Right lobe of liver (tissue), 6 donors: Measurements from ENCODE around the gene KCTD6. TPM values are rescaled to one million over a fixed set of nuclear protein-coding genes. Genes with fewer than 3 reads are reported as not detected.

Experiments used
- ATAC-seq, 4 donors: fragments of 200-7000 bp; cut with Tn5 transposase; one replicate each; pipeline ENCODE4 v1.9.1; 2020; ENCODE audit warnings: mild to moderate bottlenecking in 4 of 4, moderate library complexity in 4 of 4
- DNase-seq, 3 donors: peaks; one replicate each; pipeline ENCODE4 v3.0.0-alpha.2; 2020
- H3K27ac ChIP-seq, 3 donors: fragments of 200-600 bp; one replicate each; pipeline ENCODE4 v1.8.0; 2022
- H3K27me3 ChIP-seq, 2 donors: fragments of 200-600 bp; one replicate each; pipeline ENCODE4 v1.8.0; 2022
- H3K36me3 ChIP-seq, 4 donors: fragments of 200-600 bp; sonication (generic) in 1 of 4; one replicate each; pipeline versions ENCODE4 v1.5.1 to v1.8.0; 2017 to 2022; ENCODE audit warnings: control low read depth in 1 of 4
- H3K4me1 ChIP-seq, 4 donors: fragments of 200-600 bp; sonication (generic) in 1 of 4; one replicate each; pipeline versions ENCODE4 v1.5.1 to v1.8.0; 2017 to 2022; ENCODE audit warnings: control low read depth in 1 of 4
- H3K4me3 ChIP-seq, 3 donors: fragments of 200-600 bp; one replicate each; pipeline ENCODE4 v1.8.0; 2022
- H3K9me3 ChIP-seq, 4 donors: fragments of 200-600 bp; sonication (generic) in 1 of 4; one replicate each; pipeline versions ENCODE4 v1.5.1 to v1.8.0; 2017 to 2022; ENCODE audit warnings: control low read depth in 1 of 4
- POLR2A ChIP-seq: fragments of 450-650 bp; IDR thresholded peaks from one replicate; pipeline ENCODE4 v1.6.1; 2017; ENCODE audit warnings: antibody characterized with exemption, mild to moderate bottlenecking
- WGBS: methylation state at CpG from one replicate; pipeline ENCODE4 v1.1.6; 2018; ENCODE audit warnings: low coverage, low lambda C conversion rate; ENCODE audit not compliant: insufficient coverage; ENCODE audit errors: missing lambda C conversion rate; 5-methylcytosine and 5-hydroxymethylcytosine counted together
- intact Hi-C, 2 donors: fragments of 100-400 bp; cut with DNase I; formaldehyde crosslinking; loops; one replicate each; pipeline versions ENCODE4 v1.11.2 to v1.14.1; 2022
- total RNA-seq, 6 experiments: library from RNA; depleted of rRNA in 2 of 6; stranded (reverse); fragments of >200 nt in 2 of 6; fragmentation: NEBNext Ultra II Directional in 3 of 6; extraction: Animal tissue kit (Norgen Biotek cat#: 25700) in 3 of 6; gene quantifications; one replicate each; pipeline versions ENCODE4 v1.1.0 to v1.2.4, GENCODE V29; 2016 to 2023
- TF ChIP-seq, protein P1 (sequence below), 4 donors: fragments of 200-600 bp in 3 of 4; fragments of 450-650 bp in 1 of 4; IDR thresholded peaks; one replicate each; pipeline versions ENCODE4 v1.5.1 to v1.8.0; 2016 to 2022; ENCODE audit warnings: antibody characterized with exemption in 4 of 4, mild to moderate bottlenecking in 2 of 4
- donor health status: DM: no; HTN: yes; CAD: no.
- donor health status: DM: no; HTN: no; CAD: no.
- donor health status: DM: no; HTN: no; CAD: no.
- donor health status: DM: no; HTN: yes; CAD: no.
- donor health status: DM: no; HTN: yes; CAD: no.

KCTD6 gene
- total RNA-seq, 6 experiments from 2014 or later = 4.3 to 9.6 (median 8.0) TPM

GRCh38 chr3:58536501-58537411 lies 44.9 kb downstream of the KCTD6 start, which contains the start of gene ACOX2:
ACOX2 (minus strand) TSS chr3:58537190; CDS start chr3:58535106, 2,084 bp downstream.
- Histone ChIP-seq H3K27ac (peak within 1 kb of the TSS; percentile 72 to 90 (median 83)), H3K4me3 (peak within 1 kb of the TSS; percentile 34 to 72 (median 71)), H3K27me3 (no peaks in the 10 kb centered on the region), H3K9me3 (no peaks in the 10 kb centered on the region), H3K4me1 (peaks cover 0 to 64% (median 31%) of the 10 kb centered on the region in 4 donors), H3K36me3 (peaks cover 0 to 32% (median 14%) of the 10 kb centered on the region in 4 donors)
- intact Hi-C loops = loop anchor here (10.0 kb wide), 1 partner anchor 222 kb away; no protein-coding TSS in a partner anchor
- DNase-seq (peak; percentile 73 to 92 (median 89)), ATAC-seq (peak; percentile 72 to 86 (median 78))
- WGBS = 13% methylated on average over 8 of the region's 13 CpGs
- TF ChIP-seq, protein P1, sequence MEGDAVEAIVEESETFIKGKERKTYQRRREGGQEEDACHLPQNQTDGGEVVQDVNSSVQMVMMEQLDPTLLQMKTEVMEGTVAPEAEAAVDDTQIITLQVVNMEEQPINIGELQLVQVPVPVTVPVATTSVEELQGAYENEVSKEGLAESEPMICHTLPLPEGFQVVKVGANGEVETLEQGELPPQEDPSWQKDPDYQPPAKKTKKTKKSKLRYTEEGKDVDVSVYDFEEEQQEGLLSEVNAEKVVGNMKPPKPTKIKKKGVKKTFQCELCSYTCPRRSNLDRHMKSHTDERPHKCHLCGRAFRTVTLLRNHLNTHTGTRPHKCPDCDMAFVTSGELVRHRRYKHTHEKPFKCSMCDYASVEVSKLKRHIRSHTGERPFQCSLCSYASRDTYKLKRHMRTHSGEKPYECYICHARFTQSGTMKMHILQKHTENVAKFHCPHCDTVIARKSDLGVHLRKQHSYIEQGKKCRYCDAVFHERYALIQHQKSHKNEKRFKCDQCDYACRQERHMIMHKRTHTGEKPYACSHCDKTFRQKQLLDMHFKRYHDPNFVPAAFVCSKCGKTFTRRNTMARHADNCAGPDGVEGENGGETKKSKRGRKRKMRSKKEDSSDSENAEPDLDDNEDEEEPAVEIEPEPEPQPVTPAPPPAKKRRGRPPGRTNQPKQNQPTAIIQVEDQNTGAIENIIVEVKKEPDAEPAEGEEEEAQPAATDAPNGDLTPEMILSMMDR (IDR thresholded peaks at IDR 0.05) = no peak
- TF ChIP-seq POLR2A = peak; percentile 57

DNA sequence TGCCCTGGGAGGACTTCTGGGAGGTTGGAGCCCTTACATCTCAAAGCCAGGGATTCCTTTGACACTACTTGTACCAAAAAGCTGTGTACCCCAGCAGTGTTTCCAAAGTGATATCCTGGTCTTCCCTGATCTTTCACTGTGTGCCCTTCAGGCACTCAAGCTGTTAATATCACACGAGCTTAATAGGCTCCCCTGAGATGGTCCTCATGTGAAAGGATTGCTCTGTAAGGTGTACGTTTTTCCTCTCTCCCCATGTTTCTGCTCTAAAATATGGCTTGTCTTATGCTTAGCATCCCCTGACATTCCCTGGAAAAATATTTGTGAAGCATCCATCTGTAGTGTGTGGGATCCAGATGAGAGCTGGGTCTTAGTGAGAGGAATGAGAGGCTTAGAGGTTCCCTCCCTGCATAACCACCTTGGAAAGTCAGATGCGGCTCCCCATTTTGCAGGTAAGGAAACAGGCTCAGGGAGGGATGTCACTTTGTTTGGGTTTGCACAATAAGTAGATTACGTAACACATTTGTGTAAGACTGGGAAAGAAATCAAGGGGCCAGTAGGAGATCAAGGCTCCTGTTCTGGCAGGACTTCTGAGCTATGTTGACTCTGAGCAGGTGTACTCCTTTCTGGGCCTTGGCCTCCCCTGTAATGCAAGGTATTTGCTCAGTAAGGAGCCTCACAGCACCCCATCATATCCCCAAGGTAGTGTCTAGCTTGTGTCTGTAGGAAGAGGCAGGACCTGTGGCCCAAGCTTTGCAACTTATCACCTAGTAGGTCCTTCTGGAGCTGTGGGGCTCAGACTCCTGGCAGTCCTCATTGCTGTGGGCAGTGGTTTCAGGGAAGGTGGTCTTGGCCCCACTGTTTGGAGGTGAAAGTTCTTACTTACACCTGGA lies 45.8 kb downstream of the KCTD6 start:
- H3K4me1 ChIP-seq = peaks cover 0 to 55% (median 24%) of the 10 kb centered on the region in 4 donors
- intact Hi-C loops = loop anchor here (10.0 kb wide), 1 partner anchor 223 kb away; no protein-coding TSS in a partner anchor
- 11% methylated on average over 4 of the region's 4 CpGs for WGBS

GRCh38 chr3:58539626-58540025 lies 47.7 kb downstream of the KCTD6 start:
- no peak overlapping the region for H3K27ac ChIP-seq
- ATAC-seq = no peak
- no peaks in the 10 kb centered on the region for H3K27me3 ChIP-seq
- DNase-seq = peak in 2 of 3 donors; percentile 5 to 10
- no peaks in the 10 kb centered on the region for H3K9me3 ChIP-seq
- TF ChIP-seq, protein P1 (IDR thresholded peaks at IDR 0.05) = no peak
- TF ChIP-seq POLR2A = no peak
- intact Hi-C loops = loop anchor here (10.0 kb wide), 1 partner anchor 225 kb away; no protein-coding TSS in a partner anchor
- H3K4me1 ChIP-seq = peaks cover 0 to 36% (median 14%) of the 10 kb centered on the region in 4 donors
- no peak overlapping the region for H3K4me3 ChIP-seq
- H3K36me3 ChIP-seq = peaks cover 0 to 4% (median under 1%) of the 10 kb centered on the region in 4 donors
- WGBS = 78% methylated on average over 9 of the region's 10 CpGs

More for the DNA sequence above, 45.8 kb downstream of the KCTD6 start:
- Histone ChIP-seq H3K27me3 (no peaks in the 10 kb centered on the region), H3K4me3 (peak overlapping the region in 2 of 3 donors; percentile 71 to 72), H3K9me3 (no peaks in the 10 kb centered on the region), H3K27ac (peak overlapping the region; percentile 72 to 90 (median 83)), H3K36me3 (peaks cover 0 to 23% (median 10%) of the 10 kb centered on the region in 4 donors)
- no peak for TF ChIP-seq POLR2A
- TF ChIP-seq, protein P1 (IDR thresholded peaks at IDR 0.05) = no peak
- DNase-seq = peak in 1 of 3 donors; percentile 75
- ATAC-seq = peak; percentile 34 to 43 (median 39)
